DOHH2 (cell line): Measurements from ENCODE around the gene NEGR1.

Source experiments
- H3F3A ChIP-seq: fragments of 200-600 bp; sonication (generic), shearing (Covaris generic); 2 replicates; pipeline ENCODE4 v1.6.0; 2016; ENCODE audit warnings: antibody characterized with exemption, mild to moderate bottlenecking; ENCODE audit not compliant: control insufficient read depth, insufficient read depth
- H3K27ac ChIP-seq: fragments of 200-600 bp; sonication (generic); 2 replicates; pipeline ENCODE4 v1.5.1; 2014; ENCODE audit warnings: low read depth, mild to moderate bottlenecking, low read length, moderate library complexity
- H3K27me3 ChIP-seq: fragments of 200-600 bp; sonication (generic); 2 replicates; pipeline ENCODE4 v1.6.1; 2014; ENCODE audit warnings: mild to moderate bottlenecking, low read length, mixed read lengths; ENCODE audit not compliant: control insufficient read depth
- H3K36me3 ChIP-seq: fragments of 200-600 bp; sonication (generic); 2 replicates; pipeline ENCODE4 v1.6.1; 2014; ENCODE audit warnings: mild to moderate bottlenecking, low read length, moderate library complexity, mixed read lengths; ENCODE audit not compliant: control insufficient read depth
- H3K4me1 ChIP-seq: fragments of 200-600 bp; sonication (generic); 2 replicates; pipeline ENCODE4 v1.6.1; 2014; ENCODE audit warnings: mild to moderate bottlenecking, low read length, mixed read lengths; ENCODE audit not compliant: control insufficient read depth
- H3K4me2 ChIP-seq: fragments of 200-600 bp; sonication (generic); 2 replicates; pipeline ENCODE4 v1.6.0; 2014; ENCODE audit warnings: mild to moderate bottlenecking, low read length, moderate library complexity
- H3K4me3 ChIP-seq: fragments of 200-600 bp; sonication (generic); 2 replicates; pipeline ENCODE4 v1.5.1; 2014; ENCODE audit warnings: mild to moderate bottlenecking, low read length, mixed read lengths
- H3K79me2 ChIP-seq: fragments of 200-600 bp; sonication (generic); 2 replicates; pipeline ENCODE4 v1.6.1; 2014; ENCODE audit warnings: mild to moderate bottlenecking, low read length, mixed read lengths; ENCODE audit not compliant: control insufficient read depth
- H3K9me2 ChIP-seq: fragments of 200-600 bp; sonication (generic); replicated peaks from 2 replicates; pipeline ENCODE4 v1.6.1; 2014; ENCODE audit warnings: mild to moderate bottlenecking, low read length, mixed read lengths; ENCODE audit not compliant: control insufficient read depth
- H3K9me3 ChIP-seq: fragments of 200-600 bp; sonication (generic); 2 replicates; pipeline ENCODE4 v1.6.1; 2014; ENCODE audit warnings: antibody characterized with exemption, low read length, mixed read lengths; ENCODE audit not compliant: control insufficient read depth, insufficient read depth
- H4K20me1 ChIP-seq: fragments of 200-600 bp; sonication (generic); 2 replicates; pipeline ENCODE4 v1.6.0; 2014; ENCODE audit warnings: low read depth, mild to moderate bottlenecking, antibody characterized with exemption, low read length, moderate library complexity; ENCODE audit not compliant: control insufficient read depth, insufficient read depth
- CTCF ChIP-seq: fragments of 200-600 bp; sonication (generic); IDR thresholded peaks from one replicate; pipeline ENCODE4 v1.5.1; 2014; ENCODE audit warnings: antibody characterized with exemption, mild to moderate bottlenecking, low read depth, low read length; ENCODE audit not compliant: poor library complexity, severe bottlenecking
- EZH2phosphoT487 ChIP-seq: fragments of 200-600 bp; sonication (generic); IDR thresholded peaks from 2 replicates; pipeline ENCODE4 v1.6.1; 2017; ENCODE audit warnings: borderline replicate concordance, mild to moderate bottlenecking, antibody characterized with exemption, low read length, moderate library complexity, mixed read lengths

NEGR1 gene

GRCh38 chr1:71949681-71950080 lies 332.7 kb downstream of the NEGR1 start:
- TF ChIP-seq EZH2phosphoT487 = no peak
- no peak for TF ChIP-seq CTCF

GRCh38 chr1:71948561-71948960 lies 333.8 kb downstream of the NEGR1 start:
- H3F3A ChIP-seq = no peaks in the 10 kb centered on the region

More at GRCh38 chr1:71949681-71950080, 332.7 kb downstream of the NEGR1 start:
- H3K36me3 ChIP-seq = no peaks in the 10 kb centered on the region
- no peaks in the 10 kb centered on the region for H3K4me1 ChIP-seq
- H3K79me2 ChIP-seq = no peaks in the 10 kb centered on the region
- no peak overlapping the region for H3K4me3 ChIP-seq
- H3K4me2 ChIP-seq = no peak overlapping the region
- no peaks in the 10 kb centered on the region for H3K9me3 ChIP-seq
- H3F3A ChIP-seq = no peaks in the 10 kb centered on the region
- H3K27me3 ChIP-seq = no peaks in the 10 kb centered on the region
- H3K27ac ChIP-seq = no peak overlapping the region
- no peaks in the 10 kb centered on the region for H4K20me1 ChIP-seq
- no peaks in the 10 kb centered on the region; the same call in 1 of the 2 replicates for H3K9me2 ChIP-seq

GRCh38 chr1:71944006-71944405 lies 338.3 kb downstream of the NEGR1 start:
- TF ChIP-seq EZH2phosphoT487 (no peak), CTCF (no peak)
- Histone ChIP-seq H3K4me1 (no peaks in the 10 kb centered on the region), H3K4me3 (no peak overlapping the region), H3K27ac (no peak overlapping the region), H3K9me2 (no peaks in the 10 kb centered on the region), H4K20me1 (no peaks in the 10 kb centered on the region), H3K79me2 (no peaks in the 10 kb centered on the region), H3K27me3 (no peaks in the 10 kb centered on the region), H3F3A (no peaks in the 10 kb centered on the region), H3K36me3 (no peaks in the 10 kb centered on the region), H3K4me2 (no peak overlapping the region), H3K9me3 (no peaks in the 10 kb centered on the region)

More at GRCh38 chr1:71948561-71948960, 333.8 kb downstream of the NEGR1 start:
- Histone ChIP-seq H3K27me3 (no peaks in the 10 kb centered on the region), H3K4me3 (no peak overlapping the region), H3K4me1 (no peaks in the 10 kb centered on the region), H3K27ac (no peak overlapping the region), H3K79me2 (no peaks in the 10 kb centered on the region), H3K36me3 (no peaks in the 10 kb centered on the region), H3K9me3 (no peaks in the 10 kb centered on the region), H3K4me2 (no peak overlapping the region), H3K9me2 (no peaks in the 10 kb centered on the region; the same call in 1 of the 2 replicates), H4K20me1 (no peaks in the 10 kb centered on the region)
- TF ChIP-seq CTCF = no peak
- TF ChIP-seq EZH2phosphoT487 = no peak
